ENCODE results near the gene CNTNAP5. TPM values are rescaled to one million over a fixed set of nuclear protein-coding genes. Genes with fewer than 3 reads are reported as not detected.
A peak's percentile ranks its signal among the peaks of the same experiment; 100 is the strongest.

The CNTNAP5 gene
- total RNA-seq (not detected), polyA plus RNA-seq (not detected)
- long read RNA-seq, donor 1 = 0 reads
- long read RNA-seq, donor 2 = 0 reads

DNA sequence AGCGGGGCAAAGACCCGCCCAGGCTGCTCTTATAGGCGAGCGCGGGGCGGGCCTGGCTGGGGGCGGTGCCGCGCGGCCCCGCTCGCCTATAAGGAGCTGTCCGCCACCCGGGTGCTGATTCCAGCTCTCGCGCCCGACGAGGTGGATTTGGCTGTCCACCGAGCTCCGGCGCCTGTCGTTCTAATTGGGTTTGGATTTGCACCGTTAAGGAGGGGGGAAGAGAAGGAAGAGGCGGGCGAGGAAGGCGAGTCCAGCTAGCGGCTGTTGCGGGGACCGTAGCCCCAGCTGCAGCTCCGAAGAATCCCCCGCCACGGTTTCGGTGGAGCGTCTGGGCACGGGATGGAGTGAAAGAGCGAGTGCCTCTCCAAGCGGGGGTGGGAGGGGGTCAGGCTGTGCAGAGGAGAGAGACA lies at the start of gene CNTNAP5:
CNTNAP5 (plus strand) TSS at position 117 of the 410 bp plus-strand sequence. CDS start 364 bp downstream, outside the sequence.
- no peaks in the 10 kb centered on the region for H3K36me3 ChIP-seq (ENCODE audit: control insufficient read depth in 1 of 2, insufficient read depth in 2 of 2, low read length in 1 of 2)
- peaks cover 2% of the 10 kb centered on the region for H3K9me3 ChIP-seq (ENCODE audit: control insufficient read depth, low read length)
- H3K27ac ChIP-seq (ENCODE audit: low read depth in 1 of 2, low read length in 2 of 2) = no peak within 1 kb of the TSS
- H3K4me3 ChIP-seq (ENCODE audit: low read length in 2 of 2) = no peak within 1 kb of the TSS
- H3K27me3 ChIP-seq (ENCODE audit: control insufficient read depth in 1 of 2, insufficient read depth in 2 of 2, low read length in 1 of 2) = no peaks in the 10 kb centered on the region
- intact Hi-C loops (cut with DNase I) = no loop called here
- peak; percentile 38 to 81 for DNase-seq
- 2% methylated on average over 37 of the region's 37 CpGs for WGBS, 2 donors
- no peaks in the 10 kb centered on the region for H3K4me1 ChIP-seq (ENCODE audit: control insufficient read depth in 1 of 2, insufficient read depth in 2 of 2, low read length in 2 of 2)
- ATAC-seq (ENCODE audit: low FRiP score) = peak; percentile 69

DNA sequence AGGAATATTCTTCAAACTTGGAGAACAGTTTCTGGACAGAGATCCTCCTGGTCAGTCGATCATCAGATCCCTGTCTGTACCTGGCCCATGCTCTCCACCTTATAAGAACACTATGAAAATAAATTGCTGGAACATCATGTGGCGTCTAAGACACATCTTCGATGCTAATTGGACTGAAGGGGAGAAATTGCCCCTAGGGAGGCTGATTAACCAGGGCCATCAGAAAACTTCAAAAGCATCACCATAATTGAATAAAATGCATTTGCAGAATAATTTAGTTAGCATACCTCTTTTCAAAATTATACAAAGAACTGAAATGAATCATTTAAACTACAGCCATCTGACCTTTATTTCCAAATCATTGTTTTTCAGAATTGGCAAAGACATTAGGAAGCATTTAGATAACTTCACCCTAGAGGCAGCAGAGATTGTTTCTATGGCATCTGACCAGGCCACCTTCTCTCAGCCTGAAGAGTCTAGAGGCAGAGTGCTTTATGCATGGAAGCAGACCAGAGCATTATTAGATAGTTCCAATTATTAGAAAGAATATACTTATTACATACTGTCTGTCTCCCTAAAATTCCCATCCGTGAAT lies 48.9 kb upstream of the CNTNAP5 start:
- intact Hi-C loops (cut with DNase I) = no loop called here
- no peak overlapping the region for H3K27ac ChIP-seq (ENCODE audit: low read depth in 1 of 2, low read length in 2 of 2)

DNA sequence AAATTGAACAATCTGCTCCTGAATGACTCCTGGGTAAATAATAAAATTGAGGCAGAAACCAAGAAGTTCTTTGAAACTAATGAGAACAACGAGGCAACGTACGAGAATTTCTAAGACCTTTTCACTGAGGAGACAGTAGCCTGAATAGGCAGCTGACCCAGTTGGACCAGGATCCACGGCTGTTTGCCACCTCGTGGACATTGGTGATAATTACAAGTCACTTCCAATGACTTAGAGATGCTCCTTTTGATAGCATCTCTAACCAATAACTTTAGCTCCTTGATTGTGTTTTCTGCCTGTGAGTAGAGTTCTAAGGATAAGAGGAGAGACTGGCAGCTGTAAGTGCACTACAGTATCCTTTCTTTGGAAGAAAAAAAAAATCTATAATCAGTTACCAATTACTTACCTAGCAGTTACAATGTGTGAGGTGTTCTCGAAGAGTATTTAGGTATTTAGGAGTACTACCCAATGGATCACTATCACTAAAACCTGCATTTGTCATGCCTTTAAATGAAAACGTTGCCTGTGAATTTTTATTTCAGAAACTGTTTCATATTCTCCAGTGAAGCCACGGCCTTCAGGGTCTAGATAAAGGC lies 31.3 kb upstream of the CNTNAP5 start:
- ATAC-seq (ENCODE audit: low FRiP score) (no peak), DNase-seq (no peak)
- intact Hi-C loops (cut with DNase I) = no loop called here
- Histone ChIP-seq H3K4me3 (ENCODE audit: low read length in 2 of 2) (no peak overlapping the region), H3K4me1 (ENCODE audit: control insufficient read depth in 1 of 2, insufficient read depth in 2 of 2, low read length in 2 of 2) (no peaks in the 10 kb centered on the region), H3K27ac (ENCODE audit: low read depth in 1 of 2, low read length in 2 of 2) (no peak overlapping the region), H3K9me3 (ENCODE audit: control insufficient read depth, low read length) (peaks cover 2% of the 10 kb centered on the region), H3K36me3 (ENCODE audit: control insufficient read depth in 1 of 2, insufficient read depth in 2 of 2, low read length in 1 of 2) (no peaks in the 10 kb centered on the region), H3K27me3 (ENCODE audit: control insufficient read depth in 1 of 2, insufficient read depth in 2 of 2, low read length in 1 of 2) (no peaks in the 10 kb centered on the region)
- 37 to 39% methylated on average over 8 of the region's 8 CpGs for WGBS, 2 donors

More for the DNA sequence above, 48.9 kb upstream of the CNTNAP5 start:
- no peak for DNase-seq
- Histone ChIP-seq H3K27me3 (ENCODE audit: control insufficient read depth in 1 of 2, insufficient read depth in 2 of 2, low read length in 1 of 2) (no peaks in the 10 kb centered on the region), H3K4me3 (ENCODE audit: low read length in 2 of 2) (no peak overlapping the region), H3K4me1 (ENCODE audit: control insufficient read depth in 1 of 2, insufficient read depth in 2 of 2, low read length in 2 of 2) (no peaks in the 10 kb centered on the region), H3K9me3 (ENCODE audit: control insufficient read depth, low read length) (peaks cover 4% of the 10 kb centered on the region), H3K36me3 (ENCODE audit: control insufficient read depth in 1 of 2, insufficient read depth in 2 of 2, low read length in 1 of 2) (no peaks in the 10 kb centered on the region)
- WGBS, 2 donors = 83 to 84% methylated on average over 4 of the region's 4 CpGs
- no peak for ATAC-seq (ENCODE audit: low FRiP score)

DNA sequence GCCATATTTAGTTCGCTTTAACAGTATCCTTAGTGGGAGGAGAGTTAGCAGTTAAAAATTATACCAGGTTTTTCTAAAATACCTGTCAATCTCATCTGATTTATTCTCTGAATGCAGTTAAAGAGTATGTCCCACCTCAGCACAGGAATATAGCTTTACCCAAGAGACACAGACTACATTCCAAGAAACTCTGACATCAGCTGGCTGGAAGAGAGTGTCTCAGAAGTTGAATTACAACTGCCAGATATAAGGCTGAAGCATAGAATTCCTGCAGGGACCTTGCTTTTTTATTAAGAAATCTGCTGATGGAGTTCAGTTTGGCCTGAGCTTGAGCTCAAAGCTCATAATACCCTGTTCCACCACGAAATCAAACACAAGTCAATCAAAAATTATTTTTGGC lies 25.4 kb upstream of the CNTNAP5 start:
- ATAC-seq (ENCODE audit: low FRiP score) (no peak), DNase-seq (no peak)
- H3K27me3 ChIP-seq (ENCODE audit: control insufficient read depth in 1 of 2, insufficient read depth in 2 of 2, low read length in 1 of 2) = no peaks in the 10 kb centered on the region
- H3K9me3 ChIP-seq (ENCODE audit: control insufficient read depth, low read length) = no peaks in the 10 kb centered on the region
- 32 to 34% methylated on average over 2 of the region's 2 CpGs for WGBS, 2 donors
- no peak overlapping the region for H3K4me3 ChIP-seq (ENCODE audit: low read length in 2 of 2)
- no peaks in the 10 kb centered on the region for H3K4me1 ChIP-seq (ENCODE audit: control insufficient read depth in 1 of 2, insufficient read depth in 2 of 2, low read length in 2 of 2)
- intact Hi-C loops (cut with DNase I) = no loop called here
- no peak overlapping the region for H3K27ac ChIP-seq (ENCODE audit: low read depth in 1 of 2, low read length in 2 of 2)
- H3K36me3 ChIP-seq (ENCODE audit: control insufficient read depth in 1 of 2, insufficient read depth in 2 of 2, low read length in 1 of 2) = no peaks in the 10 kb centered on the region

DNA sequence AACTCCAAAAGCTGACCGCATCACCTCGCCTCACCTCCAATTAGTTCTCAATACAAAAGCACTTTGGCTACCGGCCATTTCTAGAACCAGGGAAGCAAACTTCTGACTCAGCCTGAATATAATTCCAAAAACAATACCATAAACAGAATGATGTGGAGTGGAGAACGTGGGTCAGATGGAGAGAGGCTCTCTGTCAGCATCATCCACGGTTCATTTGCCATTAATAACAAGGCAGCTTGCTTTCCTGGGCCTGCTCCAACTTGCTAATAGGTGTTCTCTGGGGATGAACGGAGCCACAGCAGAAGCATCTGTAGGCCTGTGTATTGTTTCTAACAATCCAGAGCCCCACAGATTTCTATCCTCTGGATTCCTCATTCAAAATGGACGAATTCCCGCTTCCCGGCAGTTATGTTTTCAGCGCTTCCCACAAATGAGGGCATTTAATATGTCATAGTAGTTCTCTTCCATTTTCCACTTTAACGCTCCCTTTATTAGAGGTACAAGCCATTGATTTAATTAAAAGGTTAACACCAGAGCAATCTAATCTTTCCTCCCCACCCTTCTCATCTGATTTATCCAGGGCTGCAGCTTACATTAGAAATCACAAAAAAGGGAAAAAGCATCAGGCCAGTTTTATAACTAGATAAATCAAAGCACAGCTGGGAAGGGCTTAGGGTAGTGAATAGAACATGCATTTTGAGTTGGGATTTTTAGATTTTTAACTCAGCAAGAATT lies 23.2 kb upstream of the CNTNAP5 start:
- Histone ChIP-seq H3K27me3 (ENCODE audit: control insufficient read depth in 1 of 2, insufficient read depth in 2 of 2, low read length in 1 of 2) (no peaks in the 10 kb centered on the region), H3K4me1 (ENCODE audit: control insufficient read depth in 1 of 2, insufficient read depth in 2 of 2, low read length in 2 of 2) (no peaks in the 10 kb centered on the region), H3K27ac (ENCODE audit: low read depth in 1 of 2, low read length in 2 of 2) (no peak overlapping the region), H3K36me3 (ENCODE audit: control insufficient read depth in 1 of 2, insufficient read depth in 2 of 2, low read length in 1 of 2) (no peaks in the 10 kb centered on the region), H3K4me3 (ENCODE audit: low read length in 2 of 2) (no peak overlapping the region), H3K9me3 (ENCODE audit: control insufficient read depth, low read length) (no peaks in the 10 kb centered on the region)
- intact Hi-C loops (cut with DNase I) = no loop called here
- ATAC-seq (ENCODE audit: low FRiP score) = no peak
- DNase-seq = no peak
- 64 to 69% methylated on average over 11 of the region's 11 CpGs for WGBS, 2 donors

DNA sequence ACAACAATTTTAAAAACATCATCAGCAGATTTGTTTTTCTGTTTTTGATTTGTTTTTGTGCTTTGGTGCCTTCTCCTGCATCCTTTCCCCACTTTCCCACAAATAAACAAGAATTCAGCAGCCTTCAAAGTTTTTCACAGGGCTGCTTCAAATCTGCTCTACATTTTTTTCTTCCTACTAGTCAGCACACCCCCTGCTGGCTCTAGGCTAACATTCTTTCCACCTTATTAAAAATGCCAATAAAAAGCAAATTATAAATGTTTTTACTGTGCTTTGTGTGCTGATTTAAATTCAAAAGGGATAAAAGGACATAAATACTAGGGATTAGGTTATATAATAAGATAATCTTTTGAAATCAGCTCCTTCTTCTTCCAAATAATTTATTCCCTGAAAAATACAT lies 6.2 kb upstream of the CNTNAP5 start:
- Histone ChIP-seq H3K27ac (ENCODE audit: low read depth in 1 of 2, low read length in 2 of 2) (no peak overlapping the region), H3K36me3 (ENCODE audit: control insufficient read depth in 1 of 2, insufficient read depth in 2 of 2, low read length in 1 of 2) (no peaks in the 10 kb centered on the region), H3K27me3 (ENCODE audit: control insufficient read depth in 1 of 2, insufficient read depth in 2 of 2, low read length in 1 of 2) (no peaks in the 10 kb centered on the region), H3K9me3 (ENCODE audit: control insufficient read depth, low read length) (no peaks in the 10 kb centered on the region), H3K4me1 (ENCODE audit: control insufficient read depth in 1 of 2, insufficient read depth in 2 of 2, low read length in 2 of 2) (no peaks in the 10 kb centered on the region), H3K4me3 (ENCODE audit: low read length in 2 of 2) (no peak overlapping the region)
- no peak for DNase-seq
- intact Hi-C loops (cut with DNase I) = no loop called here
- ATAC-seq (ENCODE audit: low FRiP score) = no peak

DNA sequence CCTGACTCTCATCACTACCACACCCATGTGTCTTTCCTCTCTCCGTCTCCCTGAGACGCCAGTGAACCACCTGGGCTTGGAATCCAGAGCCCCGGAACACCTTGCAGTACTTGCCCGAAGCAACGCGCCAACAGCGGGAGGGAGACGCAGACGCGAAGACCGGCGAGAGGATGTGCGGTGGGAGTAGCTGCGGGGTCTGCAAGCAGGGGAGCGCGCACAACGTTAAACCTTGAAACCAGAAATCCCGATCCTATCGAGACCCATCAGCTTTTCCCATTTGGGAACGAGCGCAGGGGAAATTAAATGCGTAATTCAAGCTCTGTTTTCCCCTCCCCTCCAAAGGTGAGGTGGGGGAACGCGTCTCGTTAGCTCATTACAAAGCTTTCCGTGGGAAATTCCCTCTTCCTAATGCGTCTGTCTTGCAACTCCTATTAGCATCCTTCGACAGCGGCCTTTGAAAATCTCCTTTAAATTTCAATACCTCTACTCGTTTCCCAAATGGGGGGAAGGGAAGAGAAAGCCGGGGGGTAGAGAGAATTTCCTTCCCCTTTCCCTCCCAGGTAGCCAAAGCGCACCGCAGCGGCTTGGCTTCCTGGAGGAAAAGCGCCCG lies 421 bp upstream of the CNTNAP5 start:
- H3K27me3 ChIP-seq (ENCODE audit: control insufficient read depth in 1 of 2, insufficient read depth in 2 of 2, low read length in 1 of 2) = no peaks in the 10 kb centered on the region
- 1 to 2% methylated on average over 36 of the region's 36 CpGs for WGBS, 2 donors
- no peak overlapping the region for H3K4me3 ChIP-seq (ENCODE audit: low read length in 2 of 2)
- DNase-seq (no peak), ATAC-seq (ENCODE audit: low FRiP score) (no peak)
- H3K36me3 ChIP-seq (ENCODE audit: control insufficient read depth in 1 of 2, insufficient read depth in 2 of 2, low read length in 1 of 2) = no peaks in the 10 kb centered on the region
- H3K27ac ChIP-seq (ENCODE audit: low read depth in 1 of 2, low read length in 2 of 2) = no peak overlapping the region
- H3K9me3 ChIP-seq (ENCODE audit: control insufficient read depth, low read length) = peaks cover 2% of the 10 kb centered on the region
- intact Hi-C loops (cut with DNase I) = no loop called here
- no peaks in the 10 kb centered on the region for H3K4me1 ChIP-seq (ENCODE audit: control insufficient read depth in 1 of 2, insufficient read depth in 2 of 2, low read length in 2 of 2)

DNA sequence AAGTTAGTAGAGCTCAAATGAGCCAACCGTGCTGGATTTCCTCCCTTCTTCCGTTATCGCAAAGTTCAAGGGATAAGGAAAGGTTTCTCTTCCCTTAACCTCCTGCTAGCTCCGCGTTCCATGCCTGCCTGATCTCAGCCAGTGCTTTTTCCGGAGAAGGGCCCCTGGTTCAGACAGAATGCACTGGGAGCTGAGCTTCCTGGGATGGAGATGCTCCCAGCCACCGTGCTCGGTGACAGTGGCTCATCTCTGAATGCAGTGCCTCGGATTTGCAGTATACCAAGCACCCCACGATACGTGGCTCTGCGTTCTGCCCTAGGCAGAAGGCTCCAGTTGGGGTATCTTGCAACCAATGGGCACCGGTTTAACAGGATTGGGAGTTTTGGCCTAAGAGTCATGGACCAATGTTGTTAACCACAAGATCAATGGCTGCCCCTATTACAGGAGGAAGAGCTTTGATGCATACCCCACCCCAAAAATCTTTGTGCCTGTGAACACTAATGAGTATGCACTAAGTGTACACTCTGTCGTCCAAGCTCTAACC lies 876 bp downstream of the CNTNAP5 start:
- Histone ChIP-seq H3K9me3 (ENCODE audit: control insufficient read depth, low read length) (peaks cover 2% of the 10 kb centered on the region), H3K36me3 (ENCODE audit: control insufficient read depth in 1 of 2, insufficient read depth in 2 of 2, low read length in 1 of 2) (no peaks in the 10 kb centered on the region), H3K27me3 (ENCODE audit: control insufficient read depth in 1 of 2, insufficient read depth in 2 of 2, low read length in 1 of 2) (no peaks in the 10 kb centered on the region), H3K4me1 (ENCODE audit: control insufficient read depth in 1 of 2, insufficient read depth in 2 of 2, low read length in 2 of 2) (no peaks in the 10 kb centered on the region), H3K27ac (ENCODE audit: low read depth in 1 of 2, low read length in 2 of 2) (no peak overlapping the region), H3K4me3 (ENCODE audit: low read length in 2 of 2) (no peak overlapping the region)
- ATAC-seq (ENCODE audit: low FRiP score) = no peak
- no peak for DNase-seq
- intact Hi-C loops (cut with DNase I) = no loop called here
- WGBS, 2 donors = 37 to 40% methylated on average over 14 of the region's 14 CpGs
